ENCODE measurements around the gene BCAP31. TPM values are rescaled to one million over a fixed set of nuclear protein-coding genes. Genes with fewer than 3 reads are reported as not detected.

BCAP31 gene
- total and polyA plus RNA-seq, 2 of the 13 experiments (the other 11 are each of a cell fraction or from before 2014, with no cell fraction given), result 139 to 178 TPM

- TF ChIP-seq, protein P1, sequence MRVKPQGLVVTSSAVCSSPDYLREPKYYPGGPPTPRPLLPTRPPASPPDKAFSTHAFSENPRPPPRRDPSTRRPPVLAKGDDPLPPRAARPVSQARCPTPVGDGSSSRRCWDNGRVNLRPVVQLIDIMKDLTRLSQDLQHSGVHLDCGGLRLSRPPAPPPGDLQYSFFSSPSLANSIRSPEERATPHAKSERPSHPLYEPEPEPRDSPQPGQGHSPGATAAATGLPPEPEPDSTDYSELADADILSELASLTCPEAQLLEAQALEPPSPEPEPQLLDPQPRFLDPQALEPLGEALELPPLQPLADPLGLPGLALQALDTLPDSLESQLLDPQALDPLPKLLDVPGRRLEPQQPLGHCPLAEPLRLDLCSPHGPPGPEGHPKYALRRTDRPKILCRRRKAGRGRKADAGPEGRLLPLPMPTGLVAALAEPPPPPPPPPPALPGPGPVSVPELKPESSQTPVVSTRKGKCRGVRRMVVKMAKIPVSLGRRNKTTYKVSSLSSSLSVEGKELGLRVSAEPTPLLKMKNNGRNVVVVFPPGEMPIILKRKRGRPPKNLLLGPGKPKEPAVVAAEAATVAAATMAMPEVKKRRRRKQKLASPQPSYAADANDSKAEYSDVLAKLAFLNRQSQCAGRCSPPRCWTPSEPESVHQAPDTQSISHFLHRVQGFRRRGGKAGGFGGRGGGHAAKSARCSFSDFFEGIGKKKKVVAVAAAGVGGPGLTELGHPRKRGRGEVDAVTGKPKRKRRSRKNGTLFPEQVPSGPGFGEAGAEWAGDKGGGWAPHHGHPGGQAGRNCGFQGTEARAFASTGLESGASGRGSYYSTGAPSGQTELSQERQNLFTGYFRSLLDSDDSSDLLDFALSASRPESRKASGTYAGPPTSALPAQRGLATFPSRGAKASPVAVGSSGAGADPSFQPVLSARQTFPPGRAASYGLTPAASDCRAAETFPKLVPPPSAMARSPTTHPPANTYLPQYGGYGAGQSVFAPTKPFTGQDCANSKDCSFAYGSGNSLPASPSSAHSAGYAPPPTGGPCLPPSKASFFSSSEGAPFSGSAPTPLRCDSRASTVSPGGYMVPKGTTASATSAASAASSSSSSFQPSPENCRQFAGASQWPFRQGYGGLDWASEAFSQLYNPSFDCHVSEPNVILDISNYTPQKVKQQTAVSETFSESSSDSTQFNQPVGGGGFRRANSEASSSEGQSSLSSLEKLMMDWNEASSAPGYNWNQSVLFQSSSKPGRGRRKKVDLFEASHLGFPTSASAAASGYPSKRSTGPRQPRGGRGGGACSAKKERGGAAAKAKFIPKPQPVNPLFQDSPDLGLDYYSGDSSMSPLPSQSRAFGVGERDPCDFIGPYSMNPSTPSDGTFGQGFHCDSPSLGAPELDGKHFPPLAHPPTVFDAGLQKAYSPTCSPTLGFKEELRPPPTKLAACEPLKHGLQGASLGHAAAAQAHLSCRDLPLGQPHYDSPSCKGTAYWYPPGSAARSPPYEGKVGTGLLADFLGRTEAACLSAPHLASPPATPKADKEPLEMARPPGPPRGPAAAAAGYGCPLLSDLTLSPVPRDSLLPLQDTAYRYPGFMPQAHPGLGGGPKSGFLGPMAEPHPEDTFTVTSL (CRISPR knock-in tag; IDR thresholded peaks at IDR 0.05; ENCODE audit: borderline replicate concordance), result no peak
- TF ChIP-seq FUBP1 (CRISPR knock-in tag; IDR thresholded peaks at IDR 0.05; ENCODE audit: borderline replicate concordance), result no peak
- no peak for TF ChIP-seq SRSF1 (optimal IDR thresholded peaks at IDR 0.05; ENCODE audit: low read depth, low read length)
- 0 out of 2 replicates have a peak, but pooled peaks have one; percentile 6 for TF ChIP-seq TAF1 (CRISPR knock-in tag; IDR thresholded peaks at IDR 0.05)
- TF ChIP-seq PATZ1 (CRISPR knock-in tag; IDR thresholded peaks at IDR 0.05), result peak; percentile 85
- TF ChIP-seq THAP9 (CRISPR knock-in tag; IDR thresholded peaks at IDR 0.05; ENCODE audit: borderline replicate concordance), result 0 out of 2 replicates have a peak, but pooled peaks have one; percentile 18
- no peak for TF ChIP-seq ZBTB8A (CRISPR knock-in tag; IDR thresholded peaks at IDR 0.05; ENCODE audit: borderline replicate concordance, low read depth)
- TF ChIP-seq SSRP1 (CRISPR knock-in tag; IDR thresholded peaks at IDR 0.05), result no peak
- TF ChIP-seq, protein P2, sequence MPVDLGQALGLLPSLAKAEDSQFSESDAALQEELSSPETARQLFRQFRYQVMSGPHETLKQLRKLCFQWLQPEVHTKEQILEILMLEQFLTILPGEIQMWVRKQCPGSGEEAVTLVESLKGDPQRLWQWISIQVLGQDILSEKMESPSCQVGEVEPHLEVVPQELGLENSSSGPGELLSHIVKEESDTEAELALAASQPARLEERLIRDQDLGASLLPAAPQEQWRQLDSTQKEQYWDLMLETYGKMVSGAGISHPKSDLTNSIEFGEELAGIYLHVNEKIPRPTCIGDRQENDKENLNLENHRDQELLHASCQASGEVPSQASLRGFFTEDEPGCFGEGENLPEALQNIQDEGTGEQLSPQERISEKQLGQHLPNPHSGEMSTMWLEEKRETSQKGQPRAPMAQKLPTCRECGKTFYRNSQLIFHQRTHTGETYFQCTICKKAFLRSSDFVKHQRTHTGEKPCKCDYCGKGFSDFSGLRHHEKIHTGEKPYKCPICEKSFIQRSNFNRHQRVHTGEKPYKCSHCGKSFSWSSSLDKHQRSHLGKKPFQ (CRISPR knock-in tag; IDR thresholded peaks at IDR 0.05; ENCODE audit: insufficient replicate concordance), result no peak
- TF ChIP-seq NFIB (CRISPR knock-in tag; IDR thresholded peaks at IDR 0.05; ENCODE audit: borderline replicate concordance), result no peak
- TF ChIP-seq, protein P3, sequence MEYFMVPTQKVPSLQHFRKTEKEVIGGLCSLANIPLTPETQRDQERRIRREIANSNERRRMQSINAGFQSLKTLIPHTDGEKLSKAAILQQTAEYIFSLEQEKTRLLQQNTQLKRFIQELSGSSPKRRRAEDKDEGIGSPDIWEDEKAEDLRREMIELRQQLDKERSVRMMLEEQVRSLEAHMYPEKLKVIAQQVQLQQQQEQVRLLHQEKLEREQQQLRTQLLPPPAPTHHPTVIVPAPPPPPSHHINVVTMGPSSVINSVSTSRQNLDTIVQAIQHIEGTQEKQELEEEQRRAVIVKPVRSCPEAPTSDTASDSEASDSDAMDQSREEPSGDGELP (IDR thresholded peaks at IDR 0.05; ENCODE audit: borderline replicate concordance, low read depth), result peak; percentile 95
These were observed 41.2 kb upstream of the BCAP31 start (continued) for GRCh38 chrX:153765138-153766079.

Measured in HepG2 (cell line).